NCI-H82 (cell line): ENCODE measurements around the gene SRRM2.

Experiments used
- DNase-seq: peaks from one replicate; lab custom pipeline; 2025; lab: John Stamatoyannopoulos, UW

SRRM2 gene

DNA sequence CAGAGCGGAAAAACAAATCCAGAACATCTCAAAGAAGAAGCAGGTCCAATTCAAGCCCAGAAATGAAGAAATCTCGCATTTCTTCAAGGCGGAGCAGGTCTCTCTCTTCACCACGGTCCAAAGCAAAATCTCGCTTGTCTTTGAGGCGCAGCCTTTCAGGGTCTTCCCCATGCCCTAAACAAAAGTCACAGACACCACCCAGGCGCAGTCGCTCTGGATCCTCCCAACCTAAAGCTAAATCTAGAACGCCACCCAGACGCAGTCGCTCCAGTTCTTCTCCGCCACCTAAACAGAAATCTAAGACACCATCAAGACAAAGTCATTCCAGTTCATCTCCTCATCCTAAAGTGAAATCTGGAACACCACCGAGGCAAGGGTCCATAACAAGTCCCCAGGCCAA lies 10.3 kb downstream of the SRRM2 start:
- no peak for DNase-seq

DNA sequence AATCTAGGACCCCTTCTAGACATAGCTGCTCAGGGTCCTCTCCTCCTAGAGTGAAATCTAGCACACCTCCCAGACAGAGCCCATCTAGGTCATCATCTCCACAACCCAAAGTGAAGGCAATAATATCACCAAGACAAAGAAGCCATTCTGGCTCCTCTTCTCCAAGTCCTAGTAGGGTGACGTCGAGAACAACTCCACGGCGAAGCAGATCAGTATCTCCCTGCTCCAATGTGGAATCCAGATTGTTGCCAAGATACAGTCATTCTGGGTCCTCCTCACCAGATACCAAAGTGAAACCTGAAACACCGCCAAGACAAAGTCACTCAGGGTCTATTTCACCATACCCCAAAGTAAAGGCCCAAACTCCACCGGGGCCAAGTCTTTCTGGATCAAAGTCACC lies 10.7 kb downstream of the SRRM2 start:
- DNase-seq: no peak

DNA sequence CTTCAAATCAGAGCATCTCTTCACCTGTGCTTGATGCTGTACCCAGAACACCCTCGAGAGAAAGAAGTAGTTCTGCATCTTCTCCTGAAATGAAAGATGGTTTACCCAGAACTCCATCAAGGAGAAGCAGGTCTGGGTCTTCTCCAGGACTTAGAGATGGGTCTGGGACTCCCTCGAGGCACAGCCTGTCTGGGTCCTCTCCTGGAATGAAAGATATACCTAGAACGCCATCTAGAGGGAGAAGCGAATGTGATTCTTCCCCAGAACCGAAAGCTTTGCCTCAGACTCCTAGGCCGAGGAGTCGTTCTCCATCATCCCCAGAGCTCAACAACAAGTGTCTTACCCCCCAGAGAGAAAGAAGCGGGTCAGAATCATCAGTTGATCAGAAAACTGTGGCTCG lies 12.3 kb downstream of the SRRM2 start:
- DNase-seq: no peak

DNA sequence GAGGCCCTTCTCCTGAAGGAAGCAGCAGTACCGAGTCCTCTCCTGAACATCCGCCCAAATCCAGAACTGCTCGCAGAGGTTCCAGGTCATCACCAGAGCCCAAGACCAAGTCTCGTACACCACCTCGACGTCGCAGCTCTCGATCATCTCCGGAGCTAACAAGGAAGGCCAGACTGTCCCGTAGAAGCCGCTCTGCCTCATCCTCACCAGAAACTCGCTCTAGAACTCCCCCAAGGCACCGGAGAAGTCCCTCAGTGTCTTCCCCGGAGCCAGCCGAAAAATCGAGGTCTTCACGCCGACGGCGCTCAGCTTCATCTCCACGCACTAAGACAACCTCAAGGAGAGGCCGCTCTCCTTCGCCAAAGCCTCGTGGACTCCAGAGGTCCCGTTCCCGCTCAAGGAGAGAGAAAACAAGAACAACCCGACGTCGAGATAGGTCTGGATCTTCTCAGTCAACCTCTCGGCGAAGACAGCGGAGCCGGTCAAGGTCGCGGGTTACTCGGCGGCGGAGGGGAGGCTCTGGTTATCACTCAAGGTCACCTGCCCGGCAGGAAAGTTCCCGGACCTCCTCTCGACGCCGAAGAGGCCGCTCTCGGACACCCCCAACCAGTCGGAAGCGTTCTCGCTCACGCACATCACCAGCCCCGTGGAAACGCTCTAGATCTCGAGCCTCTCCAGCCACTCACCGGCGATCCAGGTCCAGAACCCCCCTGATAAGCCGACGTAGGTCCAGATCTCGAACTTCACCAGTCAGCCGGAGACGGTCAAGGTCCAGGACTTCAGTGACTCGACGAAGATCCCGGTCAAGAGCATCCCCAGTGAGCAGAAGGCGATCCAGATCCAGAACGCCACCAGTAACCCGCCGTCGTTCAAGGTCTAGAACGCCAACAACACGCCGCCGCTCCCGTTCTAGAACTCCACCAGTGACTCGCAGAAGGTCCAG lies 13.3 kb downstream of the SRRM2 start:
- no peak for DNase-seq

DNA sequence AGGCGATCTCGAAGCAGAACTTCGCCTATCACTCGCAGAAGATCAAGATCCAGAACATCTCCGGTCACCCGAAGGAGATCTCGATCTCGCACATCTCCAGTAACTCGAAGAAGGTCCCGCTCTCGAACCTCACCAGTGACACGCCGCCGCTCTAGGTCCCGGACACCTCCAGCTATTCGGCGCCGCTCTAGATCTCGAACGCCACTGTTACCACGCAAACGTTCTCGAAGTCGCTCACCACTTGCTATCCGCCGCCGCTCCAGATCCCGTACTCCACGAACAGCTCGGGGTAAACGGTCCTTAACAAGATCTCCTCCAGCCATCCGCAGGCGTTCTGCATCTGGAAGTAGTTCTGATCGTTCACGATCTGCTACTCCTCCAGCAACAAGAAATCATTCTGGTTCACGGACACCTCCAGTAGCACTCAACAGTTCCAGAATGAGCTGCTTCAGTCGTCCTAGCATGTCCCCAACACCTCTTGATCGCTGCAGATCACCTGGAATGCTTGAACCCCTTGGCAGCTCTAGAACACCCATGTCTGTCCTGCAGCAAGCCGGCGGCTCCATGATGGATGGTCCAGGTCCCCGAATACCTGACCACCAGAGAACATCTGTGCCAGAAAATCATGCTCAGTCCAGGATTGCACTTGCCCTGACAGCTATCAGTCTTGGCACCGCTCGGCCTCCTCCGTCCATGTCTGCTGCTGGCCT lies 14.1 kb downstream of the SRRM2 start:
- DNase-seq: no peak

DNA sequence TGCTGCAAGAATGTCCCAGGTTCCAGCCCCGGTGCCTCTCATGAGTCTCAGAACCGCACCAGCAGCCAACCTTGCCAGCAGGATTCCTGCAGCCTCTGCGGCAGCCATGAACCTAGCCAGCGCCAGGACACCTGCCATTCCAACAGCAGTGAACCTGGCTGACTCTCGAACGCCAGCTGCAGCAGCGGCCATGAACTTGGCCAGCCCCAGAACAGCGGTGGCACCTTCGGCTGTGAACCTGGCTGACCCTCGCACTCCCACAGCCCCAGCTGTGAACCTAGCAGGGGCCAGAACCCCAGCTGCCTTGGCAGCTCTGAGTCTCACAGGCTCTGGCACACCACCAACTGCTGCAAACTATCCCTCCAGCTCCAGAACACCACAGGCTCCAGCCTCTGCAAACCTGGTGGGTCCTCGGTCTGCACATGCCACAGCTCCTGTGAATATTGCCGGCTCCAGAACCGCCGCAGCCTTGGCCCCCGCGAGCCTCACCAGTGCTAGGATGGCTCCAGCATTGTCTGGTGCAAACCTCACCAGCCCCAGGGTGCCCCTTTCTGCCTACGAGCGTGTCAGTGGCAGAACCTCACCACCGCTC lies 14.8 kb downstream of the SRRM2 start:
- DNase-seq: no peak

DNA sequence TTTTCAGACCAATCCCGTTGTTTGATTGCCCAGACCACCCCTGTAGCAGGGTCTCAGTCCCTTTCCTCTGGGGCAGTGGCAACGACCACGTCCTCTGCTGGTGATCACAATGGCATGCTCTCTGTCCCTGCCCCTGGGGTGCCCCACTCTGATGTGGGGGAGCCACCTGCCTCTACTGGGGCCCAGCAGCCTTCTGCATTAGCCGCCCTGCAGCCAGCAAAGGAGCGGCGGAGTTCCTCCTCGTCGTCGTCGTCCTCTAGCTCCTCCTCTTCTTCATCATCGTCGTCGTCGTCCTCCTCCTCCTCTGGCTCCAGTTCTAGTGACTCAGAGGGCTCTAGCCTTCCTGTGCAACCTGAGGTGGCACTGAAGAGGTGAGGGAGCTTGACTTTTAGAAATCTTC lies 15.5 kb downstream of the SRRM2 start:
- no peak for DNase-seq

DNA sequence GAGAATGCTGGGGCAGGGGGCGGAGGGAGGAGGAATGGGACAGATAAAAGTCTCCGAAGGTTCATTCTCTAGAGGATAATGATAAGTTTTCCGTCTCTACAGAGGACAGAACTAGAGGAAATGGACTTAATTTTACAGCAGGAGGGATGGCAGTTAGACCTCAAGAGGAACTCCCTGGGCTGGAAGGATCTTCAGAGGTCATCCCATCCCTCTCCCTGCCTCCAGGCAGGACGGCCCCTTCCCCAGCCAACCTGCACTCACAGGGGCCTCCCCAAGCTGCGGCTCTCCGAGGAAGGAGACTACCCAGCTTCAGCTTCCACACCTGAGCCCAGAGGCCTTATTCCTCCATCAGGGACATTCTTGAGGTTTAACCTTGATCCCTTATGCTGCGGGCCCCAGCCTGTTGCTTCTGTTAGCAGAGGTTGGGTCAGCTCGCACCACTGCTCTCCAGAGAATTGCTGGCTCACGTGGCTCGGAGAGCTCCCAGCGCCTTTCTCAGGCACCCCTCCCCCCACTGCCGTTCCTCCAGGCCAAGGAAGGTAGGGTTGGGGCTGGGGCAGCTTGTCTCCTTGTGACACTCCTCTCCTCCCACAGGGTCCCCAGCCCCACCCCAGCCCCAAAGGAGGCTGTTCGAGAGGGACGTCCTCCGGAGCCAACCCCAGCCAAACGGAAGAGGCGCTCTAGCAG lies 16.1 kb downstream of the SRRM2 start:
- no peak for DNase-seq

DNA sequence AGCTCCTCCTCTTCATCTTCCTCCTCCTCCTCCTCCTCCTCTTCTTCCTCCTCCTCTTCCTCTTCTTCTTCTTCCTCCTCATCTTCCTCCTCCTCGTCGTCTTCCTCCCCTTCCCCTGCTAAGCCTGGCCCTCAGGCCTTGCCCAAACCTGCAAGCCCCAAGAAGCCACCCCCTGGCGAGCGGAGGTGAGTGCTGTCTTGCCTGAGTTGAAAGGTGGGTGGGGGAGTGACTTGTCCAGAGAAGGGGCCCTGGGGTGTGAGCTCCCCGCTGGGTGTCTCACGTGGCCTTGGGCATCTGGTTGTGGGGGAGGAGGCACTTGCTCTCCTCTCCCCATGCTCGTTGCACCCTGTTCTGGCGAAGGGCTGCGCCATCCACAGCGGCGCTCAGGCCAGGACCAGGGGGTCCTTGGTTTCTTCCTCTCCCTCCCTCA lies 16.7 kb downstream of the SRRM2 start:
- no peak for DNase-seq

DNA sequence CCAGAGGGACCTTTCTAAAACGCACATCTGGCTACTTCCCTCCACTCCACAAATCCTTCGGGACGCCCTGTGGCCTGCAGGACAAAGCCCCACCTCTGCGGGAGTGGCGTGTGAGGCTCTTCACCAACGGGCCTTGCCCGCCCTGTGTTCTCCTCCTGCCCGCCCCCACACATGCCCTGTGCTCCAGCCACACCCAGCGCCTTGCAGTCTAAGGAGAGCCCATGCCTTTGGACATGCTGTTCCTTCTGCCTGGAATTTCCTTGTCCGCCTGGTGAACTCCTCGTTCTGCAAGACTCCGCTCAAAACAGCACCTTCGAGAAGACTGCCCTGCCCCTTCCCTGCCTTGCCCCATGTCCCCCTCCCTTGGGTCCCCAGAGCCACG lies 17.2 kb downstream of the SRRM2 start:
- no peak for DNase-seq

DNA sequence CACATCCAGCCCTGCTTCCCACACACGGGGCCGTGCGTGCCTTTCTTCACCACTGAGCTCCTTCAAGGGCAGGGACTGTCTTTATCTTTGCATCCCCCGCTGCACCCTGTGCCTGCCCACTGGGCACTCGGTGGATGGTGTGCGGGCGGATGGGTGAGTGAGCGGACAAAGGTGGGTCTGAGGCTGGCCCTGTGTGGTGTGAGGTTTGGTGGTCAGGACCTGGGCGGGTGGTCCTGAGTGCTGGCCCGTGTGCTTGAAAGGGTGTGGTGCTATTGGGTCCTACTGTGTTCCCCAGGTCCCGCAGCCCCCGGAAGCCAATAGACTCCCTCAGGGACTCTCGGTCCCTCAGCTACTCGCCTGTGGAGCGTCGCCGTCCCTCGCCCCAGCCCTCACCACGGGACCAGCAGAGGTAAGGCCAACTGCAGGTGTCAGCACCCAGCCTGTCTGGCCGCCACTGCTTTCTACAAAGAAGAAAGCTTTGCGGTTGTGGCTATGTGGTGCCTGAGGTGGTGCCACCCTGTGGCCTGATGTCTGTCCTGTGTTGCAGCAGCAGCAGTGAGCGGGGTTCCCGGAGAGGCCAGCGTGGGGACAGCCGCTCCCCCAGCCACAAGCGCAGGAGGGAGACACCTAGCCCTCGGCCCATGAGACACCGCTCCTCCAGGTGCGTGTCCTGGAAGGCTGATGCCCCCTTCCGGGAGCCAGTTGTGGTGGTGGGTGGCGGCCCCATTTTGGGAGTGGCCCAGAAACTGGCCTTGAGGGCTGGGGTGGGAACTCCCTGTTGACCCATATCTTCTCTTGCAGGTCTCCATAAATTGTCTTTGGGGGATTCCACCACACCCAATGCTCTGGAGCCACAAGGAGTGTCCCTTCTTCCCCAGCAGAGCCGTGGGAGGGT lies 17.9 kb downstream of the SRRM2 start:
- peak; percentile 41 for DNase-seq

DNA sequence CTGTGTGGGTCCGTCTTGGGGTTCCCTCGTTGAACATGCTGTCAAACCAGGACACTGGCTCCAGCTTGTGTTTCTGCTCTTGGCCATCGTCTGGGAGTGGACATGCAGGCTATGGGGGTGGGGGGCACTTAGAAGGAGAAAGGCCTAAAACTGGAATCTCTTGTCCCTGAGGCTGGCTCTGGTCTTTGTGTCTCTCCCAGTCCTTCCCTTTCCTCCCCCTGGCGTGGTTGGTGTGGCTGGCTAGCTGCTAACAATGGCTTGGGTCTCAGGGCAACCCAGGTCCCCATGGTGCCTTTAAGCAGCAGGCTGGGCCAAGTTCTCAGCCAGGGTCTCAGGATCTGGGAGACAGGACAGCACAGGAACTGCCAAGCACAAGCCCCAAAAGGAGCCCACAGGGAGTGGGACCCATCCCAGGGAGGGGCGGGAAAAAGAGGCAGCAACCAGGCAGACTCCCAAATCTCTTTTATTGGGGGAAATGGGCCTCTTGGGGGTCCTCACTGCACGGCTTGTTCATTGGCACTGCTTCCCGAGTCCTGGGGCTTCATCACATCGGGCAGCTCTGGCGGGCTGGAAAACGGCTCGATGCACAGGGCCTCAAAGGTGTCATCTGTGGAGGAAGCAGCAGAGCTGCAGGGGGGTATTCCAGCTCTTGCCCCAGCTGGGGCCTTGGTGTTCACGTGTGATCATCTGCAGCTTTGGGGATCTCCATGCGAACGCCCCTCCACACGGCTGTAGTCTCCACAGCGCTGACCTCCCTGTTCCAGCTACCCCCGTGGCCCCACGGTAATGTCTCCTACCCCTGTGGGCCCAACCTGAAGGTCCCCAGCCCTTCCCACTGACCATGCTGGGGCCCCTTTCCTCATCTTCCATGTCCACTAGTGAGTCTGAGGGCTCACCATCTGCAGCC lies 19.3 kb downstream of the SRRM2 start:
- DNase-seq: no peak

DNA sequence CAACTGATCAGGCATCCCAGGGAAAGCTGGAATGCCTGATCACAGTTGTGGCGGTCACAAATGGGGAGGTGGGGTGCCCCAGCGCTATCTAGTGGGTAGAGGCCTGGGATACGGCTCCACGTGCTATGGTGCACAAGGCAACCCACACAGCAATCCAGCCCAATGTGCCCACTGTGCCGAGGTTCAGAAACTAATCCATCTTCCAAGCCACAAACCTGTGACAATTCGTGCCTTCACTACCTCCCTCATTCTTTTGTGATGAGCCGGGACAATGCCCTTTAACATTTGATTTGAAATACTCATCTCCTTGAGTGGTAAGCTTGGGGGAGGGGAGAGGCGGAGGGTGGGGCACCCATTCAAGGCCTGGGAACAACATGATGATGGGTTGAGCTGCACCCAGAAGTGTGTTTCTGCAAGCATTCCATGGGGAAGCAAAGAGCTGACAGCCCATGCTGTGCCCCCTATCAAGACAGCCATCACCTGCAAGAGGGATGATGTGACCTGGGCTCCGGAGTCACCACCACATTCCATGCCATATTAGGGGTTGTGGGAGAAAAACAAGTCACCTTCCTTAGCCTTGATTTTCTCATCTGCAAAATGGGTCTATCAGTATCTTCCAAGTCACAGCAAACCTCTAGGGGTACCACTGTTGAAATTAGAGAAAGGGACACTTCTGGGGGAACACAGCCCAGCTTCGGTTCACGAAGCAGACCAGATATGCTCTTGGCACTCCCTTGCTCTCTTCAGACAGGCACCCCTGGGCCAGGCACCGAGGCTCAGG lies 20.9 kb downstream of the SRRM2 start:
- no peak for DNase-seq

DNA sequence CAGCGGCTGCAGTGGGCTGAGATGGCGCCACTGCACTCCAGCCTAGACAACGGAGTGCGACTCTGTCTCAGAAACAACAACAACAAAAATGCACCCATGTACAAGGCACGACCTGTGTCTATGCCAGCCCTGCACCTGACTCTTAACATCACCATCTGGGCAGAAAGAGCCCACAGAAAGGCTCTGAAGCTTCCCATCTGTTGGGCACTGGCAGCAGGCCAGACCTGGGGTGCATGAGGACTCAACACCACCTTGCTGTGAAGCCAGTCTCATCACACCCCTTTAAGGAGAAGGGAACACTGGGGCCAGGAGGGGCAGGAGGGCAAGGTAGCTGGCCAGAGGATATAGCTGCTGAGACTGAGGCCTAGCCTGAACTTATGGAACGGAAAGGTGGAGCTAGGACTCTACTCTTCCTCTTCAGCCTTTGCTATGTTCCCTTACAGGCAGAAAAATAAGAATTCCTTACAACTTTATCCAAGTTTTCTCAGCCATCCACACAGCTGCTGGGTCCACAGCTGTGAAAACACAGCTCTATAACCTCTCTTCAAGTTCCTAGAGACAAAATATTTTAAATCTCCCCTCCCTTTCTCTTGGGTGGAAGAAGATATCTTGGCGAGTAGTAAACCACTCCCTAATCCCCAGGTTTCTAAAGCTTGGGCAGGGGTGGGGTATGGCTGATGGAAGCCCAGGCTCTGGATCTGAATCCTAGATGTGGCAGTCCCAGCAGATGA lies 21.9 kb downstream of the SRRM2 start:
- no peak for DNase-seq

DNA sequence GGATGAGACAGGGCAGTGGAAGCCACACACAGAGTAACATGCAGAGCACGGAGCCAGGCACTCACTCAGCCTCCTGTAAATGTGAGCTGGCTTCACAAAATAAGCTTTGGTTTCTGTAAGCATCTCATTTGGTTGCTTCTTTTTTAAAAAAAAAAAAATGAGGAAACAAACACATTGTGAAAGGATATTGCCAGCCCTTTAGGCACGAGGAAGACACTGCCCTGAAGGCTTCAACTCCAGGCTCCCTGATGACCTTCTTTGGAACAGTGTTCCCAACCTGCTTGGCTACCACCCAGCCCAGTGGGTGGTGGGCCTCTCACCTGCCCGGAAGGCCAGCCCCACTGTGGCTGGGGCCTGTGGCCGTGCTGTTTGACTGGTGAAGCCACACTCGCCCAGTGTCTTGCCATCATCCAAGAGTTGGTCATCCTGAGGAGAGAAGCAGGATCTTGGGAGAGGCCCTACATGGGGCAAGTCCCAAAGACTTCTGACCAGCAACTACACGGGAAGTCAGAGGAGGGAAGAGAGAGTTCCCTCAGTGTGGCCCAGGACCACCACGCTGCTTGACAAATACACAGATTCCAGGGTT lies 22.8 kb downstream of the SRRM2 start:
- no peak for DNase-seq

DNA sequence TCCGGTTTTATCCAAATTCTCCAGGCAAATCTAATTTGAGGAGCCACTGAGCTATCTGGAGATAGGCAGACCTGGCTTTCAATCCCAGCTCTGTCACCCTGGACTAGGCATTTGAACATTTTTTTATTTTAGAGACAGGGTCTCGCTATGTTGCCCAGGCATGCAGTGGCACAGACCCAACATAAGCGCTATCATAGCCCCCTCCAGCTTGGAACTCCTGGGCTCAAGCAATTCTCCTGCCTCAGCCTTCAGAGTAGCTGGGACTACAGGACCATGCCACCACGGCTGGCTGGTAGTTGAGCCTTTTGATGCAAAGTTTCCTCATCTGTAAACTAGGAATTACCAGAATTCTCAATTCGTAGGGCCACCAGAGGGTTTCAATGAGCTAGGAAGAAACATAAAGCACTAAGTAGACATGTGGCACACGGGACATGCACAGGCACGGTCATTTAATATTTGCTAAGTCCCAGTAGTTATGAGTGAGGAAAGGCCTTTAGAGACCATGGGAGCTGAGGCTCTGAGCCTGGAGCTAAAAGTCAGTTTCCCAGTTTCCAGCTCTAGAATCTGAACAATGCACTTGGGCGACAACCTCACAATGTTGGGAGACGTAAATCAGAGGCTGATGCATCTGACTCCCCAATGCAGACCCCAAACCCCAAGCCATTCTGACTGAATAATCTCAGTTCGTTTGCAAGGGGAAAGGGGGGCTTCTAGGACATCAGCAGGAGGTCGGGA lies 23.5 kb downstream of the SRRM2 start:
- DNase-seq: no peak

DNA sequence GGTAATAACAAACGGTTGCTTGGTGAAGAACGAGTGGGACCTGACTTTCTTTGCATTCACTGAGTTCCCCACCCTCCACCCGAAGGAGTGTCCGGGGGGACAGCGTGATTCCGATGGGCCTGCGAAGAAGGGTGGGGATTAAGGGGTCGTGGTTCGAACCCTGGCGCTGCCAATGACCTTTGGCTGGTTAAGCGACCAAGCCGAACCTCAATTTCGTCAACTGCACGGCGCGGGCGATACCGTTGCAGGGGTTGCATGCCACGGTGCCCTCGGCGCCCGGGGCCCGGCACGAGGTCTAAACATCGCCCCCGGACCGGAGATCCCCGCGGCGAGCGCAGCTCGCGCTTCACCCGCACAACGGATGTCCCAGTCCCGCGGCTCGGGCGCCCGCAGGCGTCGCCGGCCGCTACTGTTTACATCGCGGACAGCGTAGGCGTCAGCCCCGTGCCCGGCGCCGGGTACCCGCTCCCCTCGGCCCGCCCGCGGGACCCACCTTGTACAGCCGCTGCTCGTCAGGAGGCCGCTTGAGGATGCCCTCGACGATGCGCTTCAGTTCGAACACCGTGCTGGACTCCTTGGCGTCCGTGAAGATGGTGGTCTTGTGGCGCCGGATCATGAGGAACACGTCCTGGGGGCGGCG lies 24.2 kb downstream of the SRRM2 start:
- DNase-seq: peak; percentile 63
